ENCODE measurements around the gene NFIX. TPM values are rescaled to one million over a fixed set of nuclear protein-coding genes. Genes with fewer than 3 reads are reported as not detected.

NFIX gene
- total and polyA plus RNA-seq, 2 of the 13 experiments (the other 11 are each of a cell fraction or from before 2014, with no cell fraction given): 3.4 to 5.4 TPM

DNA sequence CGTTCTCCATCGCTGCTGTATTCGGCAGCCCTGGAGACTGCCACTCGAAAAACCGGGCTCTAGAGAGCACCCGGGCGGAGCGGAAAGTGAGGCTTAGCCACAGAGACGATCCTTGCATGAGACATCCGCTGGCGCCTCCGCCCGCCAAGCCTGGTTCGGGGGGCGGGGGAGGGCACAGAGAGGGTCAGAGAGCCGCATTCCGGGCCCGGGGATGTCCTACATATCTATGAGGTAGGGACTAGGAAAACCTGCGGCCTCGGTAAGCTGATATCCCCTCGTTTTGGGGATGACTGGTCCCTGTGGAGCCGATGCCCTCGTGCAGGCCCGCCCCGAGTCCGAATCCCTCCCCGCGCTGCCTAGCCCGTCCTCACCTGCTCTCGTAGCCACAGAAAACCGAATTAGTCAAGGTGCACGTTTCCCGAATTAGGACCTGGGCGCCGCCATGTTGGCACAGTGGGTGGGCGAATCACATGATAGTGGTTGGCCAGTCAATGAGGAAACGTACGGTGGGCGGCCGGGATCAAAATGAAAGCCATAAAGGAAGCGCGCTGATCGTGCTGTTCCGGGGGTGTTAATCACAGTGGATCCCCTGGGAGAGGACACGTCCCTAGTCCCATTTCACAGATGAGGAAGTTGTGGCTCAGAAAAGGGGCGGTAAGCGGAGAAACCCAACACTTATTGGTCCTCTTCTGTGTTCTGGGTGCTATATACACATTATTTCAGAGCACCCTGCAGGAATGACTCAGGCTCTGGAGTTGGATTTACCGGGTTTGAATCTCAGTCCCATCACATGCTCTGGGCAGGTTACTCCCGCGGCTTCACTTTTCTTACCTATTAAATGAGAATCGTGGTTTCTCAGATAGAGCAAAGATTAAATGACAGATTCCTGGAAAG, 121.3 kb downstream of the NFIX start, which contains the start of gene TRMT1 (continued):
- TF ChIP-seq ZNF142 (CRISPR knock-in tag; IDR thresholded peaks at IDR 0.05) (0 out of 2 replicates have a peak, but pooled peaks have one; percentile 53), ZBTB44 (CRISPR knock-in tag; IDR thresholded peaks at IDR 0.05) (no peak), GZF1 (CRISPR knock-in tag; IDR thresholded peaks at IDR 0.05) (no peak), CBX1 (IDR thresholded peaks at IDR 0.05; ENCODE audit: low read depth) (no peak), ZNF512B (CRISPR knock-in tag; IDR thresholded peaks at IDR 0.05; ENCODE audit: borderline replicate concordance) (no peak), ZNF737 (CRISPR knock-in tag; IDR thresholded peaks at IDR 0.05; ENCODE audit: borderline replicate concordance) (no peak), KLF11 (CRISPR knock-in tag; IDR thresholded peaks at IDR 0.05) (no peak), AHR (CRISPR knock-in tag; IDR thresholded peaks at IDR 0.05) (no peak), SMARCC2 (IDR thresholded peaks at IDR 0.05) (no peak), ZBTB39 (CRISPR knock-in tag; IDR thresholded peaks at IDR 0.05) (no peak), RNF2 (conservative IDR thresholded peaks at IDR 0.05; ENCODE audit: low read depth) (no peak), ZSCAN9 (CRISPR knock-in tag; IDR thresholded peaks at IDR 0.05; ENCODE audit: borderline replicate concordance) (0 out of 2 replicates have a peak, but pooled peaks have one; percentile 20), NPAS2 (CRISPR knock-in tag; IDR thresholded peaks at IDR 0.05; ENCODE audit: borderline replicate concordance) (no peak), AKAP8 (CRISPR knock-in tag; IDR thresholded peaks at IDR 0.05) (no peak), ZNF101 (CRISPR knock-in tag; IDR thresholded peaks at IDR 0.05; ENCODE audit: borderline replicate concordance, low read depth) (no peak), NR2F6 (IDR thresholded peaks at IDR 0.05) (0 out of 2 replicates have a peak, but pooled peaks have one; percentile 11), NR2F6 (CRISPR knock-in tag; IDR thresholded peaks at IDR 0.05) (0 out of 2 replicates have a peak, but pooled peaks have one; percentile 8)
